Measurements from ENCODE around the gene SETD2.

GRCh38 chr3:46990573-46991374 is 173.1 kb downstream of the SETD2 start:
- TF ChIP-seq CTCF (IDR thresholded peaks at IDR 0.05; ENCODE audit: low read depth, low read length, missing input control) (no peak), GABPA (IDR thresholded peaks at IDR 0.05 in 1 of 2, conservative IDR thresholded peaks at IDR 0.05 in 1 of 2) (no peak), JUND (IDR thresholded peaks at IDR 0.05) (no peak), RAD21 (IDR thresholded peaks at IDR 0.05) (no peak), NR2F2 (IDR thresholded peaks at IDR 0.05) (no peak), MAX (IDR thresholded peaks at IDR 0.05) (no peak), EGR1 (IDR thresholded peaks at IDR 0.05; ENCODE audit: low read depth in 2 of 2) (no peak), SP1 (IDR thresholded peaks at IDR 0.05) (no peak), FOXA1 (IDR thresholded peaks at IDR 0.05) (no peak), REST (IDR thresholded peaks at IDR 0.05) (no peak), YY1 (IDR thresholded peaks at IDR 0.05) (no peak), TAF1 (conservative IDR thresholded peaks at IDR 0.05) (no peak)
- TF ChIP-seq, protein P1, sequence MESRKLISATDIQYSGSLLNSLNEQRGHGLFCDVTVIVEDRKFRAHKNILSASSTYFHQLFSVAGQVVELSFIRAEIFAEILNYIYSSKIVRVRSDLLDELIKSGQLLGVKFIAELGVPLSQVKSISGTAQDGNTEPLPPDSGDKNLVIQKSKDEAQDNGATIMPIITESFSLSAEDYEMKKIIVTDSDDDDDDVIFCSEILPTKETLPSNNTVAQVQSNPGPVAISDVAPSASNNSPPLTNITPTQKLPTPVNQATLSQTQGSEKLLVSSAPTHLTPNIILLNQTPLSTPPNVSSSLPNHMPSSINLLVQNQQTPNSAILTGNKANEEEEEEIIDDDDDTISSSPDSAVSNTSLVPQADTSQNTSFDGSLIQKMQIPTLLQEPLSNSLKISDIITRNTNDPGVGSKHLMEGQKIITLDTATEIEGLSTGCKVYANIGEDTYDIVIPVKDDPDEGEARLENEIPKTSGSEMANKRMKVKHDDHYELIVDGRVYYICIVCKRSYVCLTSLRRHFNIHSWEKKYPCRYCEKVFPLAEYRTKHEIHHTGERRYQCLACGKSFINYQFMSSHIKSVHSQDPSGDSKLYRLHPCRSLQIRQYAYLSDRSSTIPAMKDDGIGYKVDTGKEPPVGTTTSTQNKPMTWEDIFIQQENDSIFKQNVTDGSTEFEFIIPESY (IDR thresholded peaks at IDR 0.05), result no peak
- TF ChIP-seq, protein P2, sequence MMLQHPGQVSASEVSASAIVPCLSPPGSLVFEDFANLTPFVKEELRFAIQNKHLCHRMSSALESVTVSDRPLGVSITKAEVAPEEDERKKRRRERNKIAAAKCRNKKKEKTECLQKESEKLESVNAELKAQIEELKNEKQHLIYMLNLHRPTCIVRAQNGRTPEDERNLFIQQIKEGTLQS (IDR thresholded peaks at IDR 0.05), result no peak
